Measurements from ENCODE around the gene GADD45GIP1. TPM values are rescaled to one million over a fixed set of nuclear protein-coding genes. Genes with fewer than 3 reads are reported as not detected.

Gene GADD45GIP1
- total and polyA plus RNA-seq, 10 of the 15 experiments (the other 5 are each of a cell fraction or from before 2014, with no cell fraction given): 5.1 to 136 (median 30.1) TPM

DNA sequence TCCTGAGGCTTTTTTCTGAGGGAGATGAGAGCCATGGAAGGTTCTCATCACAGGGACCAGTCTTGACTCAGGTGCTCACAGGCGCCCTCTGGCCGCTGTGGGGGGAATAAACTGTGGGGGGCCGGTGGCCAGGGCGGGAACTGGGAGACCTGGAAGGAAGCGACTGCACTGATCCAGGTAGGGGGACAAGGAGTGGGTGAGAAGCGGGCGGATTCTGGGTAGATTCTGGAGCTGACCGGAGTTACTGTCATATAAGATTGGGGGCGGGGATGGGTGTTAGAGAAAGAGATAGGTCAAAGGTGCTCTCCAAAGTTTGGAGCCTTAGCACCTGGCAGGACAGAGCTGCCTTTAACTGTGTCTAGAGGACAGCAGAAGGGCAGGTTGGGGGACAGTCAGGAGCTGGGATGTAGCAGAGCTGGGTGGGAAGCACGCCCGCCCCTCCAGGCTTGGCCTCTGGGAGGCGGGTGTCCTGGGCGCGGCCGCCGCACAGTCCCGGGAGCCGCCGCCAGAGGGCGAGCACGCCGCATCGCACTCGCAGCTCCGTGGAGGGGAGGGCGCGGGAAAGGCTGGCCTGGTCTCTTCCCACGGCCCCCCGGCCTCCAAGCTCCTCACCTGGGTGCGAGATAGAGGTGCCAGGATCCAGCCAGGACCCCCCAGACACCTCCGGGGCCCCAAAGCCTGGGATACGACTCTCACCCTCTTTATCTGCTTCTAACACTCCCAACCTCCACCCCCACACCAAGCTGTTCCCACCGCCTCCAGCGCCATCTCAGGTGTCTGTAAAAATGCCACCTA, 8.2 kb upstream of the GADD45GIP1 start:
- Histone ChIP-seq H3K9me3 (replicated peaks; ENCODE audit: control insufficient read depth, insufficient read depth, low read length) (no peaks in the 10 kb centered on the region), H3K27ac (ENCODE audit: control insufficient read depth, insufficient read depth) (peak overlapping the region; percentile 2; the same call in 1 of the 2 replicates), H3K9ac (ENCODE audit: control insufficient read depth, insufficient read depth, low read length) (peak overlapping the region; percentile 55; the same call in 1 of the 2 replicates), H3K4me3 (peak overlapping the region; percentile 64; the same call in 1 of the 2 replicates), H3K4me1 (ENCODE audit: control insufficient read depth, insufficient read depth, low read length) (0 out of 2 replicates have a peak, but pooled peaks cover 3% of the 10 kb centered on the region), H3K79me2 (ENCODE audit: control insufficient read depth, insufficient read depth, low read length) (no peaks in the 10 kb centered on the region), H3K36me3 (ENCODE audit: control insufficient read depth in 2 of 2, insufficient read depth in 2 of 2, low read length in 1 of 2) (no peaks in the 10 kb centered on the region), H3K4me2 (ENCODE audit: control insufficient read depth, insufficient read depth) (peak overlapping the region; percentile 100), H4K20me1 (ENCODE audit: control insufficient read depth, insufficient read depth) (no peaks in the 10 kb centered on the region), H3K27me3 (replicated peaks in 1 of 2; ENCODE audit: control insufficient read depth in 2 of 2, insufficient read depth in 2 of 2, low read length in 1 of 2) (no peaks in the 10 kb centered on the region), H2AFZ (ENCODE audit: control insufficient read depth, low read depth, low read length) (peak overlapping the region; percentile 99)
- BruUV-seq (replicated peaks): no TSS peak
- WGBS (ENCODE audit: insufficient coverage, insufficient replicate concordance, low lambda C conversion rate, missing lambda C conversion rate): under 1% methylated on average over 34 of the region's 34 CpGs
- intact Hi-C loops (cut with micrococcal nuclease; ENCODE audit: unreplicated experiment) (loop anchor here (1.0 kb wide), 1 partner anchor 80 kb away; no protein-coding TSS in a partner anchor), in situ Hi-C loops (cut with MboI) (no loop called here)
- ChIA-PET SMC1A (ENCODE audit: uncharacterized antibody, unreplicated experiment) (interaction anchor here (0.7 to 2.0 kb wide), 21 partner anchors 9 to 187 kb away, joined by 3 to 29 read pairs (median 5); partner anchors contain the start of genes DNASE2, GADD45GIP1, GCDH and KLF1), RAD21 (ENCODE audit: unreplicated experiment) (interaction anchor here (0.6 to 2.9 kb wide), 32 partner anchors 9 to 296 kb away, joined by 3 to 31 read pairs (median 4); partner anchors contain the start of genes CALR, DNASE2, FARSA and GCDH), POLR2A (interaction anchor here (0.6 to 2.6 kb wide), 8 partner anchors 10 to 86 kb away, joined by 3 to 11 read pairs (median 4); partner anchors contain the start of genes DNASE2 and GCDH), CTCF (interaction anchor here (0.6 to 7.0 kb wide), 65 partner anchors 10 to 312 kb away, joined by 3 to 182 read pairs (median 6); partner anchors contain the start of genes DNASE2, FARSA, GADD45GIP1 and GCDH)
- peak; percentile 39 for DNase-seq (ENCODE audit: low read depth, low spot score)
- ATAC-seq: peak; percentile 99
- peak; percentile 83 for FAIRE-seq
- TF ChIP-seq STAT3 (IDR thresholded peaks at IDR 0.05; ENCODE audit: low read depth, low read length) (no peak), EED (IDR thresholded peaks at IDR 0.05; ENCODE audit: low read depth) (peak; percentile 28; the same call in 1 of the 2 replicates), HSF1 (IDR thresholded peaks at IDR 0.05; ENCODE audit: low read depth, low read length) (no peak), RUNX3 (IDR thresholded peaks at IDR 0.05; ENCODE audit: low read length) (0 out of 2 replicates have a peak, but pooled peaks have one; percentile 30), GATAD2B (conservative IDR thresholded peaks at IDR 0.05; ENCODE audit: low read depth) (peak; percentile 96), BRCA1 (IDR thresholded peaks at IDR 0.05; ENCODE audit: low read depth, low read length) (no peak), CREM (IDR thresholded peaks at IDR 0.05; ENCODE audit: low read depth) (no peak), SPI1 (IDR thresholded peaks at IDR 0.05; ENCODE audit: borderline replicate concordance, insufficient read depth, low read depth, low read length) (peak; percentile 46; the same call in 1 of the 2 replicates), SMARCA5 (IDR thresholded peaks at IDR 0.05) (peak; percentile 97), SIX5 (IDR thresholded peaks at IDR 0.05; ENCODE audit: low read depth, low read length, severe bottlenecking) (no peak), POLR2A (IDR thresholded peaks at IDR 0.05; ENCODE audit: low read depth, low read length) (peak; percentile 29; the same call in 1 of the 2 replicates), EGR1 (IDR thresholded peaks at IDR 0.05; ENCODE audit: borderline replicate concordance in 1 of 2, low read depth in 2 of 2, low read length in 2 of 2) (peak in 1 of 2 experiments; percentile 34; a peak in 1 of 3 replicates), HDGF (IDR thresholded peaks at IDR 0.05) (0 out of 2 replicates have a peak, but pooled peaks have one; percentile 16), CEBPB (IDR thresholded peaks at IDR 0.05; ENCODE audit: borderline replicate concordance in 1 of 2, low read depth in 2 of 2, low read length in 2 of 2) (no peak), HCFC1 (IDR thresholded peaks at IDR 0.05; ENCODE audit: low read length) (peak; percentile 34), MAX (IDR thresholded peaks at IDR 0.05; ENCODE audit: low read depth, low read length) (no peak), ZNF207 (IDR thresholded peaks at IDR 0.05; ENCODE audit: borderline replicate concordance) (no peak; the same call in 1 of the 2 replicates), ESRRA (IDR thresholded peaks at IDR 0.05; ENCODE audit: low read length) (no peak), TCF3 (IDR thresholded peaks at IDR 0.05; ENCODE audit: borderline replicate concordance, insufficient read depth, low read depth, low read length) (no peak), CBFB (IDR thresholded peaks at IDR 0.05; ENCODE audit: low read depth) (no peak), TAF1 (IDR thresholded peaks at IDR 0.05; ENCODE audit: borderline replicate concordance, low read depth, low read length) (no peak), IKZF1 (conservative IDR thresholded peaks at IDR 0.05) (peak; percentile 86), FOXM1 (IDR thresholded peaks at IDR 0.05; ENCODE audit: low read depth, low read length) (no peak), SMC3 (IDR thresholded peaks at IDR 0.05; ENCODE audit: borderline replicate concordance, low read length) (peak; percentile 79)
